Thyroid gland (tissue), 4 donors: Measurements from ENCODE around the gene TEAD3. TPM values are rescaled to one million over a fixed set of nuclear protein-coding genes. Genes with fewer than 3 reads are reported as not detected.

Experiments
- DNase-seq, 2 donors: peaks; one replicate each; pipeline ENCODE4 v3.0.0-alpha.2; 2019
- H3K27ac ChIP-seq, 3 donors: fragments of 200-600 bp; sonication (generic); 1 replicate in 2 of 3; 2 replicates in 1 of 3; pipeline ENCODE4 v1.5.1; 2016 to 2019; ENCODE audit warnings: mild to moderate bottlenecking in 1 of 3, moderate library complexity in 1 of 3
- H3K27me3 ChIP-seq: fragments of 200-600 bp; sonication (generic); one replicate; pipeline ENCODE4 v1.5.1; 2019
- H3K36me3 ChIP-seq, 2 donors: fragments of 200-600 bp; sonication (generic); one replicate each; pipeline ENCODE4 v1.5.1; 2016 to 2019
- H3K4me1 ChIP-seq, 2 donors: fragments of 200-600 bp; sonication (generic); one replicate each; pipeline ENCODE4 v1.5.1; 2017 to 2019
- H3K4me3 ChIP-seq, 3 donors: fragments of 200-600 bp; sonication (generic); replicated peaks in 1 of 3; 1 replicate in 2 of 3; 2 replicates in 1 of 3; pipeline ENCODE4 v1.5.1; 2016; ENCODE audit warnings: mild to moderate bottlenecking in 1 of 3
- H3K9me3 ChIP-seq: fragments of 200-600 bp; sonication (generic); one replicate; pipeline ENCODE4 v1.5.1; 2017
- CTCF ChIP-seq, 6 experiments: fragments of 200-600 bp in 3 of 6; fragments of 450-650 bp in 3 of 6; sonication (generic) in 3 of 6; IDR thresholded peaks; one replicate each; pipeline ENCODE4 v1.5.1; 2016 to 2019; ENCODE audit warnings: antibody characterized with exemption in 6 of 6, mild to moderate bottlenecking in 2 of 6, inconsistent platforms in 1 of 6, moderate library complexity in 1 of 6
- POLR2A ChIP-seq, 2 donors: fragments of 450-650 bp; IDR thresholded peaks; one replicate each; pipeline ENCODE4 v1.6.1; 2017; ENCODE audit warnings: antibody characterized with exemption in 2 of 2, mild to moderate bottlenecking in 2 of 2, moderate library complexity in 1 of 2
- WGBS, 2 donors: methylation state at CpG; one replicate each; pipeline ENCODE4 v1.1.5; 2017; 5-methylcytosine and 5-hydroxymethylcytosine counted together
- intact Hi-C: fragments of 100-400 bp; cut with DNase I; formaldehyde crosslinking; loops from one replicate; pipeline ENCODE4 v1.15.1; 2023
- total RNA-seq, 4 donors: library from RNA; depleted of rRNA; stranded (reverse); fragments of >200 nt; gene quantifications; one replicate each; pipeline ENCODE4 v1.2.3, GENCODE V29; 2016

The TEAD3 gene
- total RNA-seq, 4 donors from 2014 or later, result 9.9 to 17.0 (median 11.2) TPM

GRCh38 chr6:35485402-35485877 is 11.4 kb downstream of the TEAD3 start:
- Histone ChIP-seq H3K4me3 (no peak overlapping the region), H3K4me1 (peaks cover 30 to 41% of the 10 kb centered on the region in 2 donors), H3K27ac (peak overlapping the region; percentile 81 to 87 (median 85)), H3K27me3 (no peaks in the 10 kb centered on the region), H3K36me3 (no peaks in the 10 kb centered on the region), H3K9me3 (no peaks in the 10 kb centered on the region)
- DNase-seq, result peak; percentile 58 to 63
- 50 to 77% methylated on average over 10 to 11 of the region's 11 CpGs for WGBS, 2 donors
- intact Hi-C loops, result no loop called here
- TF ChIP-seq CTCF (IDR thresholded peaks at IDR 0.05) (no peak), POLR2A (IDR thresholded peaks at IDR 0.05) (no peak)

DNA sequence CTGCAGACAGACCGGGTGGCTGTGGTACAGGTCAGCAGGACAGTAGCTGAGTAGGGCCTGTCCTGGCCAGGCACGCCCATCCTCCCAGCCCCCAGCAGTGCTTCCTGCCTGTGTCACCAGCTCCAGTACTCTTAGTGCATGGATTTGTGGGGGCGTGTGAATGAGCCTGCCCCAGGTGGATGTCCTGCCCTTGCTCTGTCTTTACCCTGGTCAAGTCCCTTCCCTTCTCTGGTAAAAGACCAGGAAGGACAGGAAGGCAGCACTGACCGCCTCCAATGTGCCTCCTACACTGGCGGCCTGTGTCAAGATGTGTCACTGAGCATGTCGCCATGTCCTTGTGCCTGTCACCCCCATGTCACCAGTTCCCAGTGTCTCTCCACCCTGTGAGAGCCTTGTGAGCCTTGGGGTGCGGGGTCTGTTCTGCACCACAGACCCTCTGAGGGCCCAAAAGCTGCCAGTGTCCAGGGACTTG is 11.9 kb downstream of the TEAD3 start:
- Histone ChIP-seq H3K36me3 (no peaks in the 10 kb centered on the region), H3K27me3 (no peaks in the 10 kb centered on the region), H3K9me3 (no peaks in the 10 kb centered on the region), H3K4me3 (no peak overlapping the region), H3K27ac (peak overlapping the region; percentile 81 to 87 (median 85)), H3K4me1 (peaks cover 25 to 36% of the 10 kb centered on the region in 2 donors)
- TF ChIP-seq POLR2A (IDR thresholded peaks at IDR 0.05) (no peak), CTCF (IDR thresholded peaks at IDR 0.05) (no peak)
- peak; percentile 37 to 51 for DNase-seq
- 88 to 100% methylated on average over 1 to 7 of the region's 7 CpGs for WGBS, 2 donors
- intact Hi-C loops, result no loop called here

DNA sequence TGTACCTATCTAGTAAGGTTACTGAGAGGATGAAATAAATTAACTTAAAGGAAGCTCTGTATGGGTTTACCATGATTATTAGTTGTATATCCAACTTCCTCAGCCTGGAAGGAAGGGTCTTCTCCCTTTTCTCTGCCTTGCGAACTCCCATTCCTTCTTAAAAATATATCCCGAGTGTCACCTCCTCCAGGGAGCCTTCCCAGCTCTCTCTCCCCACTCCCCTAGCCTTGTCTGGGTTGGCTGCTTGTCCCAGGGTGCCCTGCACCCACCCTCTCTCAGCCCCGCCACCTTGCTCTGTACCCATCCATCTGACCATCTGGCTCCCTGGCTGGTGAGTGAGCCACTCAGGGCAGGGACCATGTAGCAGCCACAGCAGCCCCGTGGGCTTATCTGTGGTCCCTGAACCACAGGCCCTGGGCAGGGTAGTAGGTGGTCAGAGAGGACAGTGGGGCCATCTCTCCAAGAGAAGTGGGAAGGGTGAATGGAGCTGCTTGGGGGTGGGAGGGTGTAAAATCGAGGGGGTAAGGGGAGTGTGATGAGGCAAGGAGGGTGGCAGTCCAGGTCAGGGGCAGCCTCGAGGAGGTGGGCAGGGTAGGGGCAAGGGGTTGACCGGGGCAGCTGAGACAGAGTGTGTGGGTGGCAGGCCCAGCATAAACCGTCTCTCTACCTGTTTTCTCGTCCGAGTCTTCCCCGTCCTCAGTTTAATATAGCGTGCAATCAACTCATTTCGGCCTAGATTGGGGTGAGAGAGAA is 12.8 kb downstream of the TEAD3 start:
- H3K4me1 ChIP-seq, result peaks cover 22 to 35% of the 10 kb centered on the region in 2 donors
- WGBS, 2 donors, result 89% methylated on average over 13 of the region's 13 CpGs
- H3K36me3 ChIP-seq, result no peaks in the 10 kb centered on the region

DNA sequence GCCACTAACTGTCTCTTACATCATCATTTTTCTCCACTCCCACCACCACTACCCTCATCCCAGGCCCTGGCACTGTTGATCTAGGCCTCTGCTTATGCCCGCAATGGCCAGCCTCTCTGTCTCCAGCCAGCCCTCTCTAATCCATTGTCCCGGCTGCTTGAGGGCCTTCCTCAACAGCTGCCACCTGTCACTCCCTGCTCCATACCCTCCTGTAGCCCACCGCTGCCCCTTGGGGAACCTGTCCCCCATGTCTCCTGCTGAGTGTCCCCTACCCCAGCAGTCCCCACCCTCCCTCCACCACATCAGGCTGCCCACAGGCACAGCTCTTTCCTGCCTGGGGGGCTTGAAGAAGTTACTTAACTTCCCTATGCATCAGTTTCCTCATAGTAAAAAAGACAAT is 13.4 kb downstream of the TEAD3 start:
- Histone ChIP-seq H3K27me3 (no peaks in the 10 kb centered on the region), H3K36me3 (no peaks in the 10 kb centered on the region), H3K27ac (no peak overlapping the region), H3K4me3 (no peak overlapping the region), H3K4me1 (peaks cover 22 to 35% of the 10 kb centered on the region in 2 donors), H3K9me3 (no peaks in the 10 kb centered on the region)
- 90 to 92% methylated on average over 3 of the region's 3 CpGs for WGBS, 2 donors
- intact Hi-C loops, result no loop called here
- no peak for DNase-seq
- no peak for TF ChIP-seq CTCF (IDR thresholded peaks at IDR 0.05)
- TF ChIP-seq POLR2A (IDR thresholded peaks at IDR 0.05), result no peak

More for the DNA sequence above, 12.8 kb downstream of the TEAD3 start:
- H3K9me3 ChIP-seq, result no peaks in the 10 kb centered on the region
- no peak overlapping the region for H3K4me3 ChIP-seq
- H3K27ac ChIP-seq, result no peak overlapping the region
- intact Hi-C loops, result no loop called here
- no peaks in the 10 kb centered on the region for H3K27me3 ChIP-seq
- TF ChIP-seq CTCF (IDR thresholded peaks at IDR 0.05) (no peak), POLR2A (IDR thresholded peaks at IDR 0.05) (no peak)
- DNase-seq, result no peak

DNA sequence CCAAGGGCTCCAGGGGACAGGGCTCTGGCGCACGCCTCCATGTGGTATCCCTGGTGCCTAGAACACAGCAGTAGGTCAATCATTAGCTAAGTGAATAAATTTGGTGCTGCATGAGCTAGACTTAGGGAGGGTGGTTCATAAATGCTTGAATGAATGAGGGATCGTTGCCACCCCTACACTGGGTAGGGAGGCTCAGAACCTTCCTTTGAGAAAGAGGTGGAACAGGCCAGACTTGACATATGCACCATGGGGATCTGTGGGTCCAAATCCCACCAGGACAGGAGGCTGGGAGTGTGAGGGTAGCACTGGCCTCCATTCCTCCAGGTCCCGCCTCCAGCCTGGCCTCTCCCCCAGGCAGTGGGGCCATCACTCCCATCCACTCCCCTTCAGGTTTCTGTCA is 13.8 kb downstream of the TEAD3 start:
- DNase-seq, result no peak
- TF ChIP-seq CTCF (IDR thresholded peaks at IDR 0.05) (no peak), POLR2A (IDR thresholded peaks at IDR 0.05) (no peak)
- H3K4me3 ChIP-seq, result no peak overlapping the region
- intact Hi-C loops, result no loop called here
- 94 to 96% methylated on average over 4 of the region's 4 CpGs for WGBS, 2 donors
- peaks cover 0 to 4% of the 10 kb centered on the region in 2 donors for H3K36me3 ChIP-seq
- no peaks in the 10 kb centered on the region for H3K9me3 ChIP-seq
- no peaks in the 10 kb centered on the region for H3K27me3 ChIP-seq
- H3K27ac ChIP-seq, result no peak overlapping the region
- peaks cover 22 to 32% of the 10 kb centered on the region in 2 donors for H3K4me1 ChIP-seq
